DMS153 treated with DMSO at 0.1 percent for 48 hours (cell line): ENCODE results near the gene FAM20A.
A peak's percentile ranks its signal among the peaks of the same experiment; 100 is the strongest.

ENCODE experiments used
- DNase-seq: peaks from one replicate; lab custom pipeline; 2025; ENCODE audit not compliant: unreplicated experiment; lab: John Stamatoyannopoulos, UW

FAM20A gene

DNA sequence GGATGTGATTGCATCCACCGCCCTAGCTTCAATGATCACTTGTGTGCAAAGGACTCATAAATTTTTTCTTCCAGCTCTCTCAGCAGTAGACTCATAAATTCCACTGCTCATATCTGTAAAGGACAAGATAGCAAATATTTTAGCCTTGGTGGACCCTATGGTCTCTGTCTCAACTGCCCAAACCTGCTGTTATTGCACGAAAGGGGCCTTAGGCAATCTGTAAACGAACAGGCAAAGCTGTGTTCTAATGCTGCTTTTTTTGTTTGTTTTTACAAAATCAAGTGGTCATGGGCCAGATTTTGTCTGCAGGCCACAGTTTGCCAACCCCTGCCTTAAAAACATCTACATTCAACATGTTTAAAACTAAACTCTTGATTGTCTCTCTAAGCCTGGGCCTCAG lies 34.1 kb downstream of the FAM20A start:
- no peak for DNase-seq

DNA sequence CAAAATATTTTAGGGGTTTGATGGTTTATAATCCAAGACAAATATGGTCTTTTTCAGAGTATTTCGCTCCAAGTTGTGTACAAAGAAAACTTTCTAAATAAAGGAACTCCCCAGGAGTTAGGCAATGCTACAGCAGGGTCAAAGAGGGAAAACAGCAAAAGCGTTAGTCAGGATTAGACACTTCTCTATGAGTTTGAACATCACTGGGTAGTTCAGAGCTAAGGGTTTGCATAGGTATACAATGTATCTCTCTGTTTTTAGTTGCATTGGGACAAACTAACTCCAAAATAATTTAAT lies 34.8 kb downstream of the FAM20A start:
- no peak for DNase-seq

DNA sequence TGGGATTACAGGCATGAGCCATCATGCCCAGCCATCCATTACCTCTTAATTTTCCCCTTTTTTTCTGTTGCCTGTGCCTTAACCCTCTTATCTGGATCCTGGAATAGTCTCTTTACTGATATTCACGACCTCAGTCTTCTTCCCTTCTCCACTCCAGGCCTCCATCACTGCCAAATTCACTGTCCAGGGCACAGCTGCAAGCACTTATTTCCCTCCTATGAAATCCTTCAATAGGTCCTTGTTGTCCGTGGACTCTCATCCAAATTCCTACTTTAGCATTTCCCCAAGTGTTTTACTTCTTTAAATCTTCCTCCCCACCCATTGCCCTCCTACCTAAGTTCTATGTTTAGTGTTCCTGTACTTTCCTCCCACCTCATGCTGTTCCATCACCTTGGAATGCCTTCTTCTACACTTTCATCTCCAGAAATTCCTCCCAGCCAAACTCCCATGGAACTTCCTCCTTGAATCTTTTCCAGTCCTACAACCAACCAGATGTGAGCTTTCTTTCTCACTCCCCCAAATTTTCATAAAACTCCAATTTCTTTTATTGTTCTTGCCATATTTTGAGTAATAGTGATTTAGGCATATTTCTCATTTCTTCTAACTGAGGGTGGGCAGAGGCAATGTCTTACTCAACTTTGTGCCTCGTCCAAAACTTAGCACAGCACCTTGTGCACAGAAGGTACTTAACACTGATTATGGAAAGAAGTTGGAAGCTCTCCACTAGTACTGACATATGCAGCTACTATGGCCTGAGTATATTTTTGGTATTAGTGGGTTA lies 35.3 kb downstream of the FAM20A start:
- DNase-seq, result no peak

DNA sequence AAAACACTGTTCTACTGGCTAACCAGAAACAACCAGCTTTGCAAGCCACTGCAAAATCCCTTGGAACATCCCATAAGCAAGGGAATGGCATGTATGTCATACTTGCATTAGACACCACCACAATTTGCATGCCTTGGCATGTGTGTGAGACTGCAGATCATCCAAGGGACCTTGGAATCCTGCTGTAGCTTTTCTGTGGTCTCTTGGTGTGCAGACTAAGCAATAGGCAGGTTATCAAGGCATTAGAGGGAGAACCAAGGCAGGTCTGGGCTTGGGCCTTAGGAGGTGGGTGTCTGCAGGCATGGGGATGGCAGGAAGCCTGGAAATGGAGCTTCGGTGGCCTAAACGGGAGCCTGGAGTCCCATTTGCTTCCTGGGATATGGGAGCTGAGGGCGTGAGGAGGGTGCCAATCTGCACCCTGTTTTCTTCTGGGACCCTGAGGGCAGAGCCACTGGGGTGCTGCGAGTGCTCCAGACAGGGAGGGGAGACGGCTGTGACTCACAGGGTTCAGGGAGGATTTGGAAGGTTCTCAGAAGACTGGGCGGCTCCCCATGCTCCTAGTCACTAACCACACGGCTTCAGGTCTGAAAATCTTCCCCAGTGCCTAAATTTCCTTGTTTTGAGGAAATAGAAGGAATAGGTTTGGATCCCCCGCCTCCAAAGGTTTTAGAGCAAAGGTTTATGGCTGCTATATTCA lies 36.6 kb downstream of the FAM20A start:
- no peak for DNase-seq

DNA sequence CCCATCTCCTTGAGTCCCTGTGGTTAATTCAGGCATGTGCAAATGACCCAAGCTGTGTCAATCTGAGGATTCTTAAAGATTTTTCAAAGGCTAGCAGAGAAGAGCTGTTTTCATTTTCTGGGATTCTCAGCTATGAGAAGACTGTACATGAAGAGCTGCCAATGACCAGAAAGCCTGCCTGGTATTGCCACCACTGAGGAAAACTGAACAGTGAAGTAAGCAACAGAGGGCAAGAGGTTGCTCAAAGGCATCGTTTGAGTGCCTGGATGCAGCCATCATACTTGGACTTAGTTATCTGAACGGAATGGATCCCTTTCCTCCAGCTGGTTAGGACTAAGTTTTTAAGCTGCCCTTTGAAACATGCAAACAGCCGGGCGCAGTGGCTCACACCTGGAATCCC lies 38.4 kb downstream of the FAM20A start:
- no peak for DNase-seq

DNA sequence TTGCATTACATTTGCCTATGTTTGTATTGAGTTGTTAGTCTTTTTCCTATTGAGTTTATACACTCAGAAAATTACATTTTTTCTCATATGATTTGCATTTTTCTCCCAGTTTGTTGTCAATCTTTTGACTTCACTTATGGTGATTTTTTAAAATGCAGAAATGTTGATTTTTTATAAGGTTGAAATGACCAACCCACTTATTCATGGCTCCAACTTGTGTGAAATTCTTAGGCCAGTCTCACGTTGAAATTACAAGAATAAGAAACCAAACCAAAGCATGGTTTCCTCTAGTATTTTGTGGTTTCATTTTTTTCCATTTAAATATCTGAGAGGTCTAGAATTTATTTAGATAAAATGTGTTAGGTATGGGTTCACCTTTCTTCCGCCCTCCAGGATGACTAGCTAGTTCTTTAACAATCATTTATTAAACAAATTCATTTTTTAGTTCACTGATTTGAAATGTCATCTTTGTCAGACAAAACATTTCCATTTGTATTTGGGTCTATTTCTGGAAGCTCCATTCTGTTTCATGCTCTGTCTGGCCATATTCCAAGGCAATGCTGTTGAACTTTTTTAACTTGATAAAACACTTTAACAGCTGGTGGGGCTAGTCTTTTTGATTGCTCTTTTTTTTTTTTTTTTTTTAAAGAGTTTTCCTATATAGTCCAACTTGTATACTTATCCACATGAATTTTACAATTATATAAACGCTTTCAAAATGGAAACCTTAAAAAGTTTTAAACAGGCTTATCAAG lies 40.0 kb downstream of the FAM20A start:
- DNase-seq, result no peak

DNA sequence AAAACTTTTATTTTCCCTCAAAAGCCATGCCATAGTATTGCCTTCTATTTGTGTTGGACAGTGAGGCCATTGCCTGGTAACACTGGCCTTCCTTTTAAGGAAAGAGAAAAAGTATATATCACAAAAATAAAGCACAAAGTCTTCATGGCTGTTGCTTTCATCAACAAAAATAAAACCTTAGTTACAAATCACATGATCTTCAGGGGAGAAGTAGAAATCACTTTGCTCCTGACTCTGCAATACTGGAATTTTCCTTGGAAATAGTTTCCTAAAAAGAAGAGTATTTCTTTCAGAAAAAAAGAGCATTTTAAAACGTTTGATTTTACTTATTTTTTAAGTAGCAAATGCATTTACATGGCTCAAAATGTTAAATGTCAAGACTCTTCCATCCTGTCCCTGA lies 41.9 kb downstream of the FAM20A start:
- no peak for DNase-seq

DNA sequence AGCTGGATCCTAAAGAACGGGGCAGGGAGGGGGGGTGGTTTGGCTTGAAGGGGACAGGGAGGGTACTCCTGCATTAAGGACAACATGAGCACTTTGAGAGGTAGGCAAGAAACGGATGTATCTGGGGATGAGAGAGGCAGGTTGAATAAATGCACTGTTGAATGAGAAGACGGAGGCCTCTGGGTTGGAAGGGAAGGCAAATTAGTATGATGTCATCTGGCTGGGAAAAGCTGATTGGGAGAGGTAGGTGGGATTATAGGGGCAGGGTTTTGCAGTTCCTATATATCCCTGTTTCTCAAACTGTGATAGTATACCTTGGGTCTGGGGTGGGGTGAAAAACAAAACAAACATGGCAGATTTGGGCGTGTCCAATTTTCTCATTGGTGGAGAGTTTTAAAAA lies 44.6 kb downstream of the FAM20A start:
- no peak for DNase-seq

DNA sequence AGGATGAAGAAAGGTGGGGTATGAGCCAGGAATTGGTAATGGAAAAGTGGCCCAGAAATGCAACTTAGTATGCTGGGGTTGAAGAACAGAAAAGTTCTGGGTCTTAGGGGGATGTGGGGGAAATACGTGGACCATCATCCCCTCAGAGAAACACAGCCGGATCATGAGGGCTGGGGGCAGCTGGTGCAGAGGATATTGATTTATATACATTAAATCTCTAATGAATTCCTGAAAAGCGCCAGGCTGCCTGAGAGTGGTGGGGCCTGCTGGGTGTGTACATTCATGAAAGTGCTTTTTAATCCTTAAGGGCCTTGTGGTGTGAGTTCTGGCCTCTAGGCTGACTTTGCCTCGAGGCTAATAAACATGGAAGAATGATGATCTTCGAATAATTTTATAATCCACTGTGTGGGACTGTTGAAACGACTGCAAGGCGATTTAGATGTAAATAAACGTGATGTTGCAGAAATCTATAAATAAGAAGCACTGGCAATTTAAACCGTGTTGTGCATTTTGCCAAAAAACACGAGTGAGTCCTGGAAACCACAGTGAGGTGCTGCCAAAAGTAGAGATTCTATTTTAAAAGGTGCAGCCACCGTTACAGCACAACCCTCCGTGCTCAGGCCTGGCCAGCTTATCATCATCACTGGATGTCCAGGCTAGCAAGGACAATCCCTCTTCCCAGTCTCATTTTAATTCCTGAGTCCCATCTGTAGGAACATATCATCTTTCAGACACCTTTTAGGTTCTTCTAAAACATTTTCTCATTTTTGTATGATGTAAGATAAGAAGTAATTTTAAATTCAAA lies 56.9 kb downstream of the FAM20A start:
- no peak for DNase-seq

DNA sequence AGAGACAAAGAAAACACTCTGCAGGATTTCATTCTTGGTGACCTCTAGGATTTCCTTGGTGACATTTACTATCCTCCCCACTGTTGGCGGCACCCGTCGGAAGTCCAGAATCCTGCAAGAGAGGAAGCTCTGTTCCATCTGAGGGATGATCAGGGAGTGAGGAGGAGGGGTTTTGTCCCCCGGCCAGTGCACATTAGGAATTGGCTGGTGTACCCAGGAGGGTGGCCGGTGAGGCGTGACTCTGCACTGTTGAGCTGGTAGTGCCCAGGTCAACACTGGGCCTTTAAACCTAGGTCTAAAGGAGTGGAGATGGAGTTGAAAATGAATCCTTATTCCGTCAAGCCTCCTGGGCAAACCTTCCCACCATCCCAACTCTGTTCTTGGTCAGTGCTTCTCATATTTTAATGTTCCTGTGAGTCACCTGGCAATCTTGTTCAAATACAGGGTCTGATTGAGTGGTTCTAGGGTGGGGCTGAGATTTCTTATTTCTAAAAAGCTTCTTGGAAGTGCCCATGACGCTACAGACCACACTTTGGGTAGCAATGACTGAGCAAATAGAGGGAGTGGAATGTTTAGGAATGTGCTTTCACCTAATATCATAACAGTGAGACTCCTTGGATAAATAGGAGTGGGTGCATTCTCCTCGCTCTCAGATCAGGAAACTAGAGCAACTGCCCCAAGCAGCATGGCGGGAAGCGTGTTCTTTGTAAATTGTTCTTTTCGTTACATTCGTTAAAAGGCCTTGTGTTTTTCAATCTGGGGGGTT lies 58.3 kb downstream of the FAM20A start:
- DNase-seq, result no peak

DNA sequence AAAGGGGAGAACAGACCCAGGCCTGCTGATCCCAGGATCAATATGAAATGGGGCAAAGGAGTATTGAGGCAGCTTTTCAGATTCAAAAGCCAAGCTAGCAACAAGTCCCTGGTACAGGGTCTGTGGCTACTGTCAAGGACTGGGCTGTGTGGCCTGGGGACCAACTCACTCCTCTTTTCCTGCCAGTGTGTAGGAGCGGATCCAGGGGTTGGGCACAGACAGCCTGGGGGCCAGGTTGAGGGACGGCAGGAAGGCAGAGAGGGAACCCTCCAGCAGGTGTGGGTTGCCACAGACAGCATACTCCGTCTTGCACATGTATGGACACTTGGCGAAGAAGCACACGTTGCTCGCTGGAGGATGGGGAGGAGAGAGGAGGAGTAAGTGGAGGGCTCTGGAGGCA lies 59.4 kb downstream of the FAM20A start:
- no peak for DNase-seq

DNA sequence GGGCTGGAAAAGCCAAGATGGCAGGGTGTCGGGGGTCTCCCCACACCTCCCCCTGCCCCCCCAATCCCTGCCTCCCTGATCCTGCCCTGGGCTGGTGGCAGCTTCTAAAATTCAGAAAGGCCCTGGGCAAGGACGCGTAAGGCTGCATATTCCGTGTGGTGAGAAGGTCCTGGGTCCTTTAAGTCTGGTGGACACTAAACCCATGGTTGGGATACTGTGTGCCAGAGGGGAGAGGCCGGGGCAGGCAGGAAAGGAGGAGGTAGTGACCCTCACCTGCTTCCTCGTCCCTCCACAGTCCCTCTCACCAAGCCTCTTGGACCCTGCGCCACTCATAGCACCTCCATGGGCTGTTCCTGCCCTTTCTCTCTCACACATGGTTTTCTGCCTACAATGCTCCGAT lies 60.2 kb downstream of the FAM20A start:
- no peak for DNase-seq

DNA sequence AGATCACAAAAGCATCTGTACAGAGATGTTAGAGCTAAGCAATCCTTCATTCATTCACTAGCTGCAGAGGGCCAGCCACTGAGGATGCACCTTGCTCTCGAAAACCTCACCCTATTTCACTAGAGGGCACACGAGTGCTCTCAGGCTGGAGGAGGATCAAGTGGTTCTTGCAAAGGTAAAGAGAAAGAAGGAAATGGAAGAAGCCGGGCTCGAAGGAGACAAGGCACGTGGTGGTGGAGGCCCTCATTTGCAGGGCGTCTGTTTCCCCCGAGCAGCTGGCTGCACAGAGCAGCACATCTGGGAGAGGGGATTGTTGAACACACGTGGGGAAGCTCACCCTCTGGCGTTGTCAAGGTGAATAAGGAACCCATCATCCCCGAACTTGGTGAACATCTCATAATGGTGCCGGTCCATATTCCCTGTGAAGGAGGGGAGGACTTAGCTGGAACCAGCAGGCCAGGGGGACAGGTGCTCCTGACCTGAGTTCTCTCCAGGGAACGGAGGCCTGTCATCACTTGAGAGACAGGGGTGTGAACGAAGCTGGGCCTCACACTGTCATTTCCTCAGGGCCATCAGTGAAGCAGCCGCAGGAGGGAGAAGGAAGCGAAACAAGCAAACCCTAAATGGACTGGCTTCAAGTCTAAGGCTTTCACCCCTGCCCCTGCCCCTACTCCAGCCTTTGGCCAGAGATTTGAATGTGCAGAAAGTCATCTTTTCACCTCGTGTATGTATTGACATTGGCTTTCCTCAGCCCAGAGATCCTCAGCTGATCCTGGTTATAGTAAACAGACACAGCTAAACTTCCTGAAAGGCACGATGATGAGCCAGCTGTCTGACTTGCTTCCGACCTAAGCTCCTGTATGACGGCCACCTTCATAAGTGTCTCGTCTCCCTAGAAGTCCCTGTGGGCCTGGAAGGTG lies 61.4 kb downstream of the FAM20A start:
- peak; percentile 33 for DNase-seq

DNA sequence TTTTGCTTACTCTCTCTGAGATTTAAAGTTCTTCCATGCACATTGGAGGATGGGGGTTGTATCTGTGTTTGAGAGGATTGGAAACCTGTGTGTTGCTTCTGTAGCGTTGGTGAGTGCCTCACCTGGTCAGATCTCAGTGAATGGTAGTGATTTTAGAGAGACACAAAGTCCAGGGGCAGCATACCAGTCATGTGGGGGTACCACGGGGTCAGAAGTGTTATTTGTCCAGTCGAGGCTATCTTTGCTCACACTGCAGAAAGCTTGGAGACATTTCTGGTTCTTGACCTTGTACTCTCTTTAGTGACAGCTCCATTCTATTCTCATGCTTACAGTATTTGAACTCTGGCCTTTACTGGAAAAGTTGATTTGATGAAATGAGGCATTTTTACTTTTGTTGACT lies 65.2 kb downstream of the FAM20A start:
- no peak for DNase-seq

DNA sequence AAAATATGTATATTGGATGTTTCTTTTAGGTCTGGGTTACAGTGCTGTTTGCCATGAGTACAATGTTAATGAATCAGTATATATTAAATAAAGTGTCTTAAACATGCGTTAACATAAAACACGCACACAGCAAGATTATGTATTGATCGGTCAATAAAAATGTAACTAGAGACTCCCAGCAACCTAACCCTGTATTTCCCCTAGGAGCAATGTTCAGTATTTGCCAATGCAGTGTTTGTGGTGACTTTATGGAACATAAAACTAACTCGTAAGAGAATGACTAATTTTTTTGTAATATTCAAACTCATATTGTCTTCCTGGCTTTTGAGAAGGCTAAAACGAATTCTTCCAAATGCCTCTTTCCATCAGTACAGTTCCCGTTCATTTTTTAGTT lies 66.5 kb downstream of the FAM20A start:
- no peak for DNase-seq

DNA sequence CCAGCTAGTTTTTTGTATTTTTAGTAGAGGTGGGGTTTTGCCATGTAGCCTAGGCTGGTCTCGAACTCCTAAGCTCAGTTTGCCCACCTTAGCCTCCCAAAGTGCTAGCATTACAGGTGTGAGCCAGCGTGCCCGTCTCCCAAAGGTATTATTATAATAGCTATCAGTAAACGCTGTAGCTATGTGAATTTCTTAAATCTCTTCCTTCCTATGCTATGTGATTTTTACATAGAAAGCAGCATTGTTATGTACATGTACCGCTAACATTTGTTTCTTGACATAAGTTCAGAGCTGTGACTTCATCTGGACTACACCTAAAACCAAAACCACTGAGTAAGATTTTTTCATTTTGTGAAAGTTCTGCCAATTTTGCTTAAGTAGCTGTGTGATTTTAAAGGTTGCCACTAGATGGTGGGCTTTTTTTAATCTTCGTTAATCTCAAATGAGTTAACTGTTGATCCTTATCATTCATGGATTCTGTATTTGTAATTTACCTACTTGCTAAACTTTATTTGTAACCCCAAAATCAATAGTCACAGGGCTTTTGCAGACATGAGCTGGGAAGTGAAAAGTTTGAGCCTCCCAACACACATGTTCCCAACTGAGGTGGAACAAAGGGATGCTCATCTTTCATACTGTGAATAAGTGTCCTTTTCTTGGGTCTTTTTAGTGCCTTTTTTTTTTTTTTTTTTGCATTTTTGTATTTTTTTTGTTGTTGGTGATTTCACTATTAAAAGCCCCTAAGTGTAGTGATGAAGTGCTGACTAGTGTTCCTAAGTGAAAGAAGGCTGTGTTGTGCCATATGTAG lies 67.1 kb downstream of the FAM20A start:
- no peak for DNase-seq

DNA sequence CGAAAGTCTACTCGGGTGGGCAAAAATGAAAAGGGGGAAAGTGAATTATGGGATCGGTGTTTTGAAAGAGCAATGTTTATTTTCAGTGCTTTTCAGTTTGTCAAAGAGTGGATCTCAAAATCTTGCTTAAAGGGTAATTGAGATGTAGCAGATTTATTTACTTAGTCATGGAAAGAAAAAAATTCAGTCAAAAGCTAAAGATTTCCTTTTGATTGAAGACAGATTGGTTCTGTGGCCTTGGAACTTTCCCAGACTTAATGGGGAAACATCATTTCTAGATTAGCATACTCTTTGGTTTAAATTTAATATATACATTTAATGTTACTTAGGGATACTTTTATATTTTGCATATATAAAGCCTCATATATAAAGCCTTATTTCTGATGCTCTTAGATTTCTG lies 68.3 kb downstream of the FAM20A start:
- no peak for DNase-seq

DNA sequence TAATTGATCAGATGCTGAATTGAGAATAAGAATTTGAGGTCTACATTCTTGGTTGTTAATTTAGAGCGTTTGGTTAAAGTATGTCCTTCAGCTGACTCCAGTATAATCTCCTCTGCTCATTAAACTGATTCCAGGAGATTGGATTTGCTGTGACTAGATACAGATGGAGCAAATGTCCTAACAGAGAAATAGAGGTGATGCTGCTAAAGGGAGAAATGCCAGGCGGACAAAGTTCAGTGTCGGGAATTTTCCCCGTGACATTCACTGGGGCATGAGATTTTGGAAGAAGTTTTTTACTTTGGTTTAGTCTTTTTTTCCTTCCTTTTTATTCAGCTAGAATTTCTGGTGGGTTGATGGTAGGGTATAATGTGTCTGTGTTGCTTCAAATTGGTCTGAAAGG lies 69.9 kb downstream of the FAM20A start:
- DNase-seq, result no peak

DNA sequence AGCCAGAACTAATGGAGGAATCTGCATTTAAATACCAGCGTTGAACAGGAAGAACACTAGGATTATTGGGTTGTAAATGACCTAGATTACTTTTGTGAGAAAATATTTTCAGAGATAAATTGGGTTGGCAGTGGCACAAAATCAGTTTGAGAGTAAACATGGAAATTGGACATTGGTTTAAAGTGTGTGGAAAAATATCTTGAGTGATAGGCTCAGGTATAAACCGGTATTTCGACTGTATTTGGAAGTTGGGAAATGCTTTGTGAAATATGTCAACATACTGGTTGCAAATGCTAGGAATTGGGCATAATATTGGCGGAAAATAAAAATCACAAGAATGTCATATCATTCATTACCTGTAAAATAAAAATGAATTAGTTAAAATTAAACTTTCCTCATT lies 73.9 kb downstream of the FAM20A start:
- DNase-seq, result no peak
